Measurements from ENCODE around the gene NR4A3.

GRCh38 chr9:99783799-99784198, 37.9 kb upstream of the NR4A3 start:
- TF ChIP-seq GABPA (IDR thresholded peaks at IDR 0.05; ENCODE audit: low read depth) (no peak), CTCF (IDR thresholded peaks at IDR 0.05 in 2 of 3, conservative IDR thresholded peaks at IDR 0.05 in 1 of 3; ENCODE audit: control insufficient read depth in 2 of 3, extremely low read depth in 1 of 3, insufficient read depth in 1 of 3, low read depth in 3 of 3, low read length in 3 of 3) (no peak), BHLHE40 (IDR thresholded peaks at IDR 0.05; ENCODE audit: borderline replicate concordance in 1 of 2, low read depth in 2 of 2, low read length in 1 of 2) (no peak)

All from GM12878 (cell line).